Vagina (tissue), 2 donors: Measurements from ENCODE around the gene PRSS1.

Experiments used
- CTCF ChIP-seq, 3 experiments: fragments of 450-650 bp in 2 of 3; fragments of 200-600 bp in 1 of 3; sonication (generic) in 1 of 3; IDR thresholded peaks; one replicate each; pipeline ENCODE4 v1.5.1; 2017 to 2019; ENCODE audit warnings: antibody characterized with exemption in 3 of 3, mild to moderate bottlenecking in 2 of 3, moderate library complexity in 2 of 3
- POLR2A ChIP-seq, 2 donors: fragments of 450-650 bp; IDR thresholded peaks; one replicate each; pipeline ENCODE4 v1.6.1; 2017; ENCODE audit warnings: antibody characterized with exemption in 2 of 2, mild to moderate bottlenecking in 2 of 2, moderate library complexity in 2 of 2
- POLR2AphosphoS5 ChIP-seq, 2 donors: sonication (generic); formaldehyde crosslinking; IDR thresholded peaks; one replicate each; pipeline ENCODE4 v1.9.0; 2017; ENCODE audit warnings: antibody characterized with exemption in 2 of 2, mild to moderate bottlenecking in 2 of 2, low read depth in 1 of 2; ENCODE audit not compliant: insufficient read depth in 1 of 2

- TF ChIP-seq CTCF (IDR thresholded peaks at IDR 0.05) = no peak
- TF ChIP-seq POLR2AphosphoS5 (IDR thresholded peaks at IDR 0.05; ENCODE audit: insufficient read depth in 1 of 2, low read depth in 1 of 2) = no peak
- TF ChIP-seq POLR2A (IDR thresholded peaks at IDR 0.05) = no peak
Measured at GRCh38 chr7:142712617-142712957, 36.7 kb upstream of the PRSS1 start.
